IMR-90 (cell line): Measurements from ENCODE around the gene ADCY1.

Experiments used
- CTCF ChIP-seq: conservative IDR thresholded peaks from 2 replicates; pipeline ENCODE4 v1.5.1; 2012; ENCODE audit warnings: mild to moderate bottlenecking, low read depth, low read length, improper control_type of control experiment
- RCOR1 ChIP-seq: IDR thresholded peaks from 2 replicates; pipeline ENCODE4 v1.6.1; 2012; ENCODE audit warnings: mild to moderate bottlenecking, low read length, improper control_type of control experiment; ENCODE audit not compliant: insufficient replicate concordance
- USF2 ChIP-seq: fragments of 150-350 bp; IDR thresholded peaks from 2 replicates; pipeline ENCODE4 v1.6.1; 2017; ENCODE audit warnings: mild to moderate bottlenecking, antibody characterized with exemption, low read length, low read depth

- TF ChIP-seq RCOR1 (no peak), USF2 (no peak), CTCF (no peak)
Observed at GRCh38 chr7:45598886-45599520, 24.8 kb downstream of the ADCY1 start.
